ENCODE data around the gene SLC25A39.

DNA sequence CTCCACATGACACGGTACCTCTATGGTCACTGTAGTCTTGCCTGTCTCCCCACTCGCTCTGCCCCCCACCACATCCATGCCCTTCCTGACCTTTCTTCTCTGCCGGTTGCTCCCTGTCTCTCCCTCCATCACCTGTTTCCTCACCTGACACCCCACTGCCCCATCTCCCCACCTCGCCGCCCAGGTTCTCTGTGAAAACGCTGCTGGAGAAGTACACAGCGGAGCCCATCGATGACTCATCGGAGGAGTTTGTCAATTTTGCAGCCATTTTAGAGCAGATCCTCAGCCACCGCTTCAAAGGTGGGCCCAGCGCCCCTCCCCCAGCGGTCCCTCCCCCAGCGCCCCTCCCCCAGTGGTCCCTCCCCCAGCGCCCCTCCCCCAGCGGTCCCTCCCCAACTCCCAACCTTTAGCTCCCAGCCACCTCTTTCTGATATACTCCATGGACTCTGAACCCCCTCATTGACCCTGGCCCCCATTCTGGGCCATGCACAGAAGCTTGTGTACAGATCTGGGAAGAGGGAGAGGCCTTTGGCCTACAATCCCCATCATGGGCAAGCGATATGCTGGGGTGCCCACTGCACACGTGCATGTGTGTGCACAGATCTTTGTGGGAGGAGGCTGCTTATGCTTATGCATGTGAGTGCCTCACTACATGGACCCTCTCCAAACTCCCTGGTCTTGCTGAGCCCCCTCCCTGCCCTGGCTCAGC, 12.1 kb downstream of the SLC25A39 start:
- TF ChIP-seq POLR2A (IDR thresholded peaks at IDR 0.05) = no peak
- TF ChIP-seq, protein P1, sequence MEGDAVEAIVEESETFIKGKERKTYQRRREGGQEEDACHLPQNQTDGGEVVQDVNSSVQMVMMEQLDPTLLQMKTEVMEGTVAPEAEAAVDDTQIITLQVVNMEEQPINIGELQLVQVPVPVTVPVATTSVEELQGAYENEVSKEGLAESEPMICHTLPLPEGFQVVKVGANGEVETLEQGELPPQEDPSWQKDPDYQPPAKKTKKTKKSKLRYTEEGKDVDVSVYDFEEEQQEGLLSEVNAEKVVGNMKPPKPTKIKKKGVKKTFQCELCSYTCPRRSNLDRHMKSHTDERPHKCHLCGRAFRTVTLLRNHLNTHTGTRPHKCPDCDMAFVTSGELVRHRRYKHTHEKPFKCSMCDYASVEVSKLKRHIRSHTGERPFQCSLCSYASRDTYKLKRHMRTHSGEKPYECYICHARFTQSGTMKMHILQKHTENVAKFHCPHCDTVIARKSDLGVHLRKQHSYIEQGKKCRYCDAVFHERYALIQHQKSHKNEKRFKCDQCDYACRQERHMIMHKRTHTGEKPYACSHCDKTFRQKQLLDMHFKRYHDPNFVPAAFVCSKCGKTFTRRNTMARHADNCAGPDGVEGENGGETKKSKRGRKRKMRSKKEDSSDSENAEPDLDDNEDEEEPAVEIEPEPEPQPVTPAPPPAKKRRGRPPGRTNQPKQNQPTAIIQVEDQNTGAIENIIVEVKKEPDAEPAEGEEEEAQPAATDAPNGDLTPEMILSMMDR (IDR thresholded peaks at IDR 0.05) = no peak

Data from vagina (tissue), 2 donors.